HG02885 (cell line): ENCODE measurements around the gene SAMD9L.
"Not testable (repeated sequence)": the region's sequence is repeated elsewhere in the genome, so short reads cannot be mapped to it uniquely, and the experiment has no call there.

Experiments
- ATAC-seq: cut with Tn5 transposase; IDR thresholded peaks from one replicate; pipeline ENCODE4 v1.9.1; 2021; ENCODE audit warnings: mild to moderate bottlenecking; ENCODE audit not compliant: unreplicated experiment, poor library complexity

SAMD9L gene

GRCh38 chr7:93146472-93147141 lies 1.6 kb downstream of the SAMD9L start:
- peak; percentile 32 for ATAC-seq

DNA sequence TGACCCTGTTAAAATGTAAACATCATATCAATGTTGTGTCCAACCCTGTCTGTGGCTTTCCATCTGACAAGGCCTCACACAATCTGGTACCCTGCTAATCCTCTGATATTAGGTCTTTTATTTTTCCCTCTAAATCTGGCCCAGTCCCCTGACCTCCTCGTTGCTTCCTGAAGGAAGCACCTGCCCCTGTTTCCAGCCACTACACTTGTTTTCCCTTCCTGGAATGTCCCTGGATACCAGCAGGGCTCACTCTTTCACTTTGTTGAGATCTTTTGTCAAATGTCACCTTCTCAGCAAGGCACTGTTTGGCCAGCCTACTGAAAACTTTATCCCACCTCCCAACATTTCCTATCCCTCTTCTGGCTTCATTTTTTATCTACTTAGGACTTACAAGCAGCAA lies 2.1 kb downstream of the SAMD9L start:
- no peak for ATAC-seq

DNA sequence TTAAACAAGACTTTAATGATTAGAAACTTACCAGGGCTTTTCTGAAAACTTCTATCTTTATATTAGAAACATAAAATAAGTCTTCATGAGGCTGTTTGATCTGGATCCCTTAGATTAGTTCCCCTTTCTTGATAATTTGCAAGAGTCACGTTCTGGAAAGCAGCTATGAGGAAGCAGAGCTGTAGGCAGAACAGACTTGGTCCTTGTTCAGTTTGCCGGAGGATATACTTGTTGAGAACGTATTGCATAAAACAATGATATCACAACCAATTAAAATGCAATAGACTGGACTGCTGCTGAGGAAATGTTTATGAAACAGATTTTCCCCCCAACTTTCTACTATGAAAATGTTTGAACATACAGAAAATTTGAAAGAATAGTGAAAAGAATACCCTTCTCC lies 2.8 kb downstream of the SAMD9L start:
- no peak for ATAC-seq

- ATAC-seq, result no peak
Measured at GRCh38 chr7:93142127-93142526, 6.1 kb downstream of the SAMD9L start.

- ATAC-seq, result no peak
Measured at GRCh38 chr7:93140582-93141191, 7.5 kb downstream of the SAMD9L start.

DNA sequence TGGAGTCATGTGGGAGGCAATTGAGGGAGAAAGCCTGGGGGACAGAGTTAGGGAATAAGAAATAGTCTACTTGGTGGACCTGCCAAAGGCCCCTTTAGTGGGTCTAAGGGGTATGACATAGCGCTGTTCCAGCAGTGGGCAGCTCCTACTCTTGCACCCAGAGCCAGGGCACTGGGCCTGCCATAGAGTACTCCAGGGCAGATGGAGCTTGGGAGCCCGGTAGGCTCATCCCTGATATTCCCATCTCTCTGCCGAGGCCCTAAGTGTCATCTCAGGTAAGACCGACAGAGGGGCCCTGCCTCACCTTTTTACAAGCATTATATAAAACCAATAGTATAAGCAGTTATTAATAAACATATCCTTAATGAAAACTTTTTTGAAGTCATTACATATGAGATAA lies 9.6 kb downstream of the SAMD9L start:
- ATAC-seq, result no peak

GRCh38 chr7:93133005-93133404 lies 15.2 kb downstream of the SAMD9L start:
- no peak for ATAC-seq

- no peak for ATAC-seq
Measured at GRCh38 chr7:93132216-93132615, 16.0 kb downstream of the SAMD9L start.

GRCh38 chr7:93126954-93127353 lies 21.2 kb downstream of the SAMD9L start:
- not testable (repeated sequence) for ATAC-seq

GRCh38 chr7:93123532-93123931 lies 24.7 kb downstream of the SAMD9L start:
- ATAC-seq, result not testable (repeated sequence)

DNA sequence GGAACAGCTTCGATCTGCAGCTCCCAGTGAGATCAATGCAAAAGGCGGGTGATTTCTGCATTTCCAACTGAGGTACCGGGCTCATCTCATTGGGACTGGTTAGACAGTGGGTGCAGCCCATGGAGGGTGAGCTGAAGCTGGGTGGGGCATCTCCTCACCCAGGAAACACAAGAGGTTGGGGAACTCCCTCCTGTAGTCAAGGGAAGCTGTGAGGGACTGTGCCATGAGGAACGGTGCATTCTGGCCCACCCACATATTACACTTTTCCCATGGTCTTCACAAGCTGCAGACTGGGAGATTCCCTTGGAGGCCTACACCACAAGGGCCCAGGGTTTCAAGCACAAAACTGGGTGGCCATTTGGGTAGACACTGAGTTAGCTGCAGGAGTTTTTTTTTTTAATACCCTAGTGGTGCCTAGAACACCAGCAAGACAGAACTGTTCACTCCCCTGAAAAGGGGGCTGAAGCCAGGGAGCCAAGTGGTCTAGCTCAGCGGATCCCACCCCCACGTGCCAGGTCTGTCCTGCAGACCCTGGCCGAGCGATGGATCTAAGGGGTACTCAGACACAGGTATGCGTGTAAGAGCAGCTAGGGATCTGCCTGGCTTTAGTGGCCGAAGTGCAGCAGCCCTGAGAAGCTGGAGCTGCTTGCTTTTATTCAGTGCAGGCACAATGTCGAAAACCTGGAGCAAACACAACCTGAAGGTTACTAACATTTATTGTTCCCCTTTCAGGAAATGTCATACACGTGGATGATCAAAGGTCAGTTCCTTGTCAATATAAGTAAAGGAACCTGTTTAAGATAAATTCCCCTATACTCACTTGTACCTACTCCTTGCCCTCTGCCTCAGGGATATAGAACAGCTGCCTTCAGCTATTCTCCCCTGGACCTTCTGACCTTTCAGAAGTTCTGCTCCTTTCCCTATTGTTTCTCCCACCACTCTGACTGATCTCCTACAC lies 27.3 kb downstream of the SAMD9L start:
- ATAC-seq, result no peak

GRCh38 chr7:93119191-93119905 lies 28.8 kb downstream of the SAMD9L start:
- ATAC-seq, result no peak

DNA sequence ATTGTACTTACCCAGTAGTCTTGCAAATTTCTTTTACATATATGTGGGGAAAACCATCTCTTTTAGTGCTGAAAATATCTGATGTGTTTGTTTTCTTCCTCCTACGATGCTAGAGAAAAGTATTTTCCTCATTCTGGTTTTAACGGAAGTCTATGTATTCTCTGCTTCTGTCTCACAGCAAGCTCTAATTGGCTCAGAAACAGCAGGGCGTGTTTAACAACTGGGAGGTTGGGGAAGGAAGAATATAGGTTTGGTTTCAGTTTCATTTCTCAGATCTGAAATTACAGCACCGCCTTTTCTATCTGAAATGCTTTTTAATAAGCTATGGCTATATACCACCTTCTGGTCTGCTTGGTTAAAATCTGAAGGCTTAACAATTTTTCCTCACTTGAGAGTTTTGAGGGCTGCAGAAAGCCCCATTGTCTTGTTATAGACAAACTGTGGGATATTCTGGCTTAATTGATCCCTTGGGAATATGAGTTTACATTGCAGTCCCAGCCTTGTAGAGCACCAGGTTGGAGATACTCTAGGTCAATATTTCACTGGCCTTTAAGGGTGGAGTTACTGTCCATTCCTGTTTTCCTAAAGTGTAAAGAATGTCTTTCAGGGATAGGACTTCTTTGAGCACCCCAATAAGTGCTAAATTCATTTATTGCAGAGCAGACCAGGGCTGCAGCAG lies 30.2 kb downstream of the SAMD9L start, which contains the start of gene SAMD9:
Gene SAMD9 (minus strand): TSS at position 128 of the 679 bp plus-strand sequence. CDS start 11,882 bp downstream, outside the sequence.
- ATAC-seq, result peak; percentile 100

- peak; percentile 33 for ATAC-seq
Measured at GRCh38 chr7:93117327-93117726, 30.9 kb downstream of the SAMD9L start.

DNA sequence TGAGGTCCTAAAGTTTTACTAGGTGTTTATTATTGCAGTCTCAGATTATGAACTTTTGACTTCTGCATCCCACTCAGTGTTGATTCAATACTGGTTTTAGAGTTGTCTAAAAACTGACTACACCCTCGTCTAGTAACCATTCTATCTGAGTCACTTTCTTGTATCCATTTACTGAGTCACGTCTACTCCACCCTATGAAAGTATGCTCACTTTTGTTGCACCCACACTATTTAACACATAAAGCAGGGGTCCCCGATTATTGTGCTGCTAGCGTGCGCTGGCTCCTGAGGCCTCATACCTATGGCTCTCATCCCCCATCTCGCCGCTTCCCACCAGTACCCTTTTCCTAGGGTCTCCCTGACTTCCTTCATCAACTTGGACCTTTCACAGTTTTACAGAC lies 32.4 kb downstream of the SAMD9L start:
- ATAC-seq, result no peak

DNA sequence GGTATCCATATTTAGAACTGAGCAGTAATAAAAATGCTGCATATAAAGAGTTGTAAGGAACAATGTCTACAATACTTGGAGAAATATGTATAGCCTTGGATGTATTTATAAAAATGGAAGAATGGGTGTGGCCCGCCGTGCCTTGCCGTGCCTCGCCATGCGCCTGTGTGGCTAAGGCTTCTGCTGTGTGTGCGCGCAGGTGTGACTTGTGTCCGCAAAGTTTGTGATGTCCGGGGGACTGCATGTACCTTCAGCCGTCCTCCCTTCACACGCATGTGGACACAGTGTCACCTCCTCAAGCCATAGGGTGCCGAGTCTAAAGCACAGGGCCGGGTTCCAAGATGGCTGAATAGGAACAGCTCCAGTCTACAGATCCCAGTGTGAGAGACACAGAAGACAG lies 40.2 kb downstream of the SAMD9L start:
- no peak for ATAC-seq

DNA sequence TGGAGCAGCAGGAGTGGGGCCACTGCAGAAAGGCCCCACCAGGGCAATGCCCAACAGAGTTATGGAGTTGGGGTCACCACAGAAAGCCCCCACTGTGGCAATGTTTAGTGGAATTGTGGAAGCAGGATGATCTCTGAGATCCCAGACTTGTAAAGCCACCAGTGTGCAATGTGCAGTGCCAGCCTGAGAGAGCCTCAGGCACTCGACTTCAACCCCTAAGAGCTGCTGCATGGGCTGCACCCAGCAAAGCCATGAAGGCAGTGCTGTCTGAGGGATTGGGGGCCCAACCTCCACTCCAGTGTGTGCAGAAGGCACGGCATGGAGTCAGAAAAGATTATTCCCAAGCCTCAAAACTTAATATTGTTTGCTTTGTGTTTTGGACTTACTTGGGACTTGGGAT lies 50.8 kb downstream of the SAMD9L start:
- ATAC-seq, result no peak

DNA sequence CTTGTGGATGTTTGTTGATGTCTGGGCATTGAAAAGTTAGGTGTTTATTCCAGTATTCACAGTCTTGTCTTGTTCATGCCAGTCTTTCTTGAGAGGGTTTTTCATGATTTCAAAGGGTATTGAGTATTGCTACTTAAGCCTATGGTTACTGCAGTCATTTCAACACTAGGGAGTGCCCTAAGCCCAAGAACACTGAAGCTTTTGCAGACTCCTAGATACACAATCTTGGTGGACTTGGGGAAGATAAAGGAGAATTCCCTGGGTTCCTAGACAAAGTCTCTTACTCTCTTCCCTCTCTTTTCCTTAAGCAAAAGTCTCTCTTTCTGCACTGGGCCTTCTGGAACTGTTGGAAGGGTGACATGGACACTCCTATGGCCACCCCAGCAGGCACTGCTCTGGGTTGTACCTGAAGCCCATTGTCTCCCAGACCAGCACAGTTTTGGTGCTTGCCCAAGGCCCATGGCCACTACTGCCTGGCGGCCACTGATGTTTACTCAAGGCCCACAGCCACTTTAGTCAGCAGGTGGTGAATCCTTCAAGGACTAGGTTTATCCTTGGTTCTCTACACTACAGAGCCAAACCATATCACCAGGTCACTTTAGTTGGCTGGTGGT lies 55.3 kb downstream of the SAMD9L start:
- ATAC-seq, result peak; percentile 82
